Progenitor cell of endocrine pancreas (in vitro differentiated cells): ENCODE results near the gene SNX3. TPM values are rescaled to one million over a fixed set of nuclear protein-coding genes. Genes with fewer than 3 reads are reported as not detected.
A peak's percentile ranks its signal among the peaks of the same experiment; 100 is the strongest.

Experiments
- DNase-seq: peaks from one replicate; pipeline ENCODE4 v3.0.0; 2021; ENCODE audit warnings: low spot score; ENCODE audit not compliant: unreplicated experiment
- H3K27ac Mint-ChIP-seq: 2 replicates; pipeline ENCODE4 v1.8.0; 2021; ENCODE audit warnings: mild to moderate bottlenecking, moderate library complexity, mixed read lengths
- H3K27me3 Mint-ChIP-seq: 2 replicates; pipeline ENCODE4 v1.8.0; 2021; ENCODE audit warnings: mixed read lengths
- H3K36me3 Mint-ChIP-seq: 2 replicates; pipeline ENCODE4 v1.8.0; 2022; ENCODE audit warnings: mixed read lengths; ENCODE audit not compliant: insufficient read depth
- H3K4me1 Mint-ChIP-seq: 2 replicates; pipeline ENCODE4 v1.8.0; 2021; ENCODE audit warnings: low read depth, mixed read lengths
- H3K4me3 Mint-ChIP-seq: 2 replicates; pipeline ENCODE4 v1.8.0; 2021; ENCODE audit warnings: low read depth, mild to moderate bottlenecking, moderate library complexity, mixed read lengths
- H3K9me3 Mint-ChIP-seq: 2 replicates; pipeline ENCODE4 v1.8.0; 2021; ENCODE audit warnings: low read depth, mixed read lengths
- total RNA-seq: library from RNA; stranded (reverse); gene quantifications from 2 replicates; pipeline ENCODE4 v1.2.1, GENCODE V29; 2021
- TF ChIP-seq, protein P1 (sequence below): fragments of 200-600 bp; sonication (generic); IDR thresholded peaks from one replicate; pipeline ENCODE4 v1.5.0; 2021; ENCODE audit warnings: antibody characterized with exemption, mild to moderate bottlenecking; ENCODE audit not compliant: unreplicated experiment

The SNX3 gene
- total RNA-seq, 1 donor from 2014 or later = 95.5 TPM

DNA sequence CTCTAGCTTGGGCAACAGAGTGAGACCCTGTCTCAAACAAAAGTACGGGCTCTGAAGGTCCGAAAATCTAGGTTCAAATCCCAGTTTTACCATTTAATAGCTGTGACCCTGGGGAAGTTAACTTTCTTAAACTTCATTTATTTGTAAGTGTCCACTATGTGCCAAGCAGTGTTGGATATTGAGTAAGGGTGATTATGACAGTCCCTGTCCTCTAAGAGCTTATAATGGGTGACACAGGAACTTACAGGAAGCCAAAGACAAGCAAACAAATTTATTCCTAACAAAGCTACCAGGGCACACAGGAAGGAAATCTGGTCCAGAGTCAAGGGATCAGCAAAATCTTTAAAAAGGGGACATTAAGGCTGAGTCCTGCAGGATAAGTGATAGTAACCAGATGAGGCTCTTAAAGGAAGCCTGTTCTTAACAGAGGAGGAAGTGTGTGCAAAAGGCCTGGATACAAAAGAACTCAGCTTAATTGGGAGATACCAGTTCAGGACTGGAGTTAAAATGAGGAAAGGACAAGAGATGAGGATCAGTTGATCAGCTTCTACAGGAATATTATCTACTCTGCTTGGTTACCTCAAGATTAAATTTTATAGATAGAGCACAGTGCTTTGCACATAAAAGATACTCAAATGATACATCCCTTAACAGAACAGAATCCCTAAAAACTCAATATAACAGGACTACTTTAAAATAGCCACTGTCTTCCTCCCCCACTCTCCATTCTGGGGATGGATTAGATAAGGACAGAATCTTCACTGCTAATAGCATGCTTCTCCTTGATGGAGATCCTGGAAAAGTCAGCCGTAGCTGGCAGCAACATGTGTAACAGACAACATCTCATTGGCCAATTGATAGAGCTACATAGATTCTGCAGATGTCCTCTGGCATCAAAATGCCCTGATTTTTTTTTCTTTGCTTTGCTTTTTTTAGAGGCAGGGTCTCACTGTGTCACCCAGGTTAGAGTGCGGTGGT, 6.1 kb downstream of the SNX3 start:
- Mint-ChIP-seq H3K27ac (no peak overlapping the region), H3K4me3 (no peak overlapping the region), H3K9me3 (no peaks in the 10 kb centered on the region), H3K36me3 (peaks cover 13% of the 10 kb centered on the region), H3K27me3 (no peaks in the 10 kb centered on the region), H3K4me1 (peaks cover 6% of the 10 kb centered on the region)
- TF ChIP-seq, protein P1, sequence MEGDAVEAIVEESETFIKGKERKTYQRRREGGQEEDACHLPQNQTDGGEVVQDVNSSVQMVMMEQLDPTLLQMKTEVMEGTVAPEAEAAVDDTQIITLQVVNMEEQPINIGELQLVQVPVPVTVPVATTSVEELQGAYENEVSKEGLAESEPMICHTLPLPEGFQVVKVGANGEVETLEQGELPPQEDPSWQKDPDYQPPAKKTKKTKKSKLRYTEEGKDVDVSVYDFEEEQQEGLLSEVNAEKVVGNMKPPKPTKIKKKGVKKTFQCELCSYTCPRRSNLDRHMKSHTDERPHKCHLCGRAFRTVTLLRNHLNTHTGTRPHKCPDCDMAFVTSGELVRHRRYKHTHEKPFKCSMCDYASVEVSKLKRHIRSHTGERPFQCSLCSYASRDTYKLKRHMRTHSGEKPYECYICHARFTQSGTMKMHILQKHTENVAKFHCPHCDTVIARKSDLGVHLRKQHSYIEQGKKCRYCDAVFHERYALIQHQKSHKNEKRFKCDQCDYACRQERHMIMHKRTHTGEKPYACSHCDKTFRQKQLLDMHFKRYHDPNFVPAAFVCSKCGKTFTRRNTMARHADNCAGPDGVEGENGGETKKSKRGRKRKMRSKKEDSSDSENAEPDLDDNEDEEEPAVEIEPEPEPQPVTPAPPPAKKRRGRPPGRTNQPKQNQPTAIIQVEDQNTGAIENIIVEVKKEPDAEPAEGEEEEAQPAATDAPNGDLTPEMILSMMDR = no peak
- no peak for DNase-seq

- TF ChIP-seq, protein P1 = no peak
- H3K4me3 Mint-ChIP-seq = no peak overlapping the region
- H3K9me3 Mint-ChIP-seq = no peaks in the 10 kb centered on the region
- H3K36me3 Mint-ChIP-seq = peaks cover 13% of the 10 kb centered on the region
- H3K27me3 Mint-ChIP-seq = no peaks in the 10 kb centered on the region
- no peak for DNase-seq
- H3K4me1 Mint-ChIP-seq = peaks cover 5% of the 10 kb centered on the region
- no peak overlapping the region for H3K27ac Mint-ChIP-seq
Measured at GRCh38 chr6:108253241-108253640, 7.6 kb downstream of the SNX3 start.

DNA sequence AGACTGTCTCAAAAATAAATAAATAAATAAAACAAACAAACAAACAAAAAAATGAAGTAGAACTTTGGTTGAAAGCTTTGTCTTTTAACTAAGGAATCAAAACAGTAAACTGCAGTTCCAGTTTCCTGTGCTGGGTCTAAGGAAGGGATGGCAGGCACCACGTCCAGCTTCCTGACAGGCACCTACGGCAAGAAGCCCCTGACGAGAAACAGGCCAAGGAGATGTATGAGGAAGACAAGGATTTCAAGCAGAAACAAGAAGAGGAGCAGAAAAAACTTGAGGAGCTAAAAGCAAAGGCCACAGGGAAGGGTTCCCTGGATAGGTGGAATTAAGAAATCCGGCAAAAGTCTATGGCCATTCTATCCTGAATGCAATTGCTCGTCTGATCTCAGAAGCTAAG, 8.8 kb downstream of the SNX3 start:
- H3K4me1 Mint-ChIP-seq = peaks cover 8% of the 10 kb centered on the region
- H3K27ac Mint-ChIP-seq = peak overlapping the region; percentile 84
- peaks cover 15% of the 10 kb centered on the region for H3K36me3 Mint-ChIP-seq
- no peaks in the 10 kb centered on the region for H3K9me3 Mint-ChIP-seq
- TF ChIP-seq, protein P1 = no peak
- DNase-seq = no peak
- H3K4me3 Mint-ChIP-seq = no peak overlapping the region
- H3K27me3 Mint-ChIP-seq = no peaks in the 10 kb centered on the region

GRCh38 chr6:108251252-108251651, 9.6 kb downstream of the SNX3 start:
- TF ChIP-seq, protein P1 = no peak
- no peaks in the 10 kb centered on the region for H3K27me3 Mint-ChIP-seq
- no peak overlapping the region for H3K4me3 Mint-ChIP-seq
- H3K4me1 Mint-ChIP-seq = peaks cover 7% of the 10 kb centered on the region
- no peaks in the 10 kb centered on the region for H3K9me3 Mint-ChIP-seq
- H3K36me3 Mint-ChIP-seq = peaks cover 15% of the 10 kb centered on the region
- DNase-seq = no peak
- H3K27ac Mint-ChIP-seq = peak overlapping the region; percentile 27

DNA sequence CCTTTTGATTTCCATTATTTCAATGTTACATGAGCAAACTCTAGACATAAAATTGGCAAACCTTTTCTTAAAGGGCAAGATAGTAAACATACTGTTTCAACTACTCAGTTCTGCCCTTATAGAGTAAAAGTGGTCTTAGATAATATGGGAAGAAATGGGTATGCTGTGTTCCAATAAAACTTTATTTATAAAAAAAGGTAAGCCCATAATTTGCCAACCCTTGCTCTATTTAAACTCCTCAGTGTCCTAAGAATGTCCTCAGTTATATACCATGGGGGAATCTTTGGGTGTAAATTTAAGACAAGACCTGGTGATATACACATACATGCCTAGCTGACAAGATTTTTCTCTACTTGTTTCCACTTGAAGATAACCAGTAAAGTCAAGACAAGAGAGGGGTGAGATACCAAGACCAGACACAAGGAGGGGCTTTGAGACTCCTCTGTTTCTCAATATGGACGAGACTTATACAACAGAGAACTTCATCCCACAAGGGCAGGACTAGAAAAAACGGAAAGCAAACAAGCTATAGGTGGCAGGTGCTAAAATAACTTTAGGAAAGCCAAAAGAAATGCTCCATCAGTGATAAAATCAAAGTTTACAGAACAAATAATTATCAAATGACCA, 10.5 kb downstream of the SNX3 start:
- no peak overlapping the region for H3K4me3 Mint-ChIP-seq
- peaks cover 22% of the 10 kb centered on the region for H3K36me3 Mint-ChIP-seq
- H3K9me3 Mint-ChIP-seq = no peaks in the 10 kb centered on the region
- no peak overlapping the region for H3K27ac Mint-ChIP-seq
- no peaks in the 10 kb centered on the region for H3K27me3 Mint-ChIP-seq
- H3K4me1 Mint-ChIP-seq = peaks cover 7% of the 10 kb centered on the region
- DNase-seq = no peak
- TF ChIP-seq, protein P1 = peak; percentile 16
